GM04504 (cell line): Measurements from ENCODE around the gene C1orf56.

ENCODE experiments used
- DNase-seq: peaks from one replicate; pipeline ENCODE4 v3.0.0-alpha.2; 2012; ENCODE audit warnings: low read depth

The C1orf56 gene

DNA sequence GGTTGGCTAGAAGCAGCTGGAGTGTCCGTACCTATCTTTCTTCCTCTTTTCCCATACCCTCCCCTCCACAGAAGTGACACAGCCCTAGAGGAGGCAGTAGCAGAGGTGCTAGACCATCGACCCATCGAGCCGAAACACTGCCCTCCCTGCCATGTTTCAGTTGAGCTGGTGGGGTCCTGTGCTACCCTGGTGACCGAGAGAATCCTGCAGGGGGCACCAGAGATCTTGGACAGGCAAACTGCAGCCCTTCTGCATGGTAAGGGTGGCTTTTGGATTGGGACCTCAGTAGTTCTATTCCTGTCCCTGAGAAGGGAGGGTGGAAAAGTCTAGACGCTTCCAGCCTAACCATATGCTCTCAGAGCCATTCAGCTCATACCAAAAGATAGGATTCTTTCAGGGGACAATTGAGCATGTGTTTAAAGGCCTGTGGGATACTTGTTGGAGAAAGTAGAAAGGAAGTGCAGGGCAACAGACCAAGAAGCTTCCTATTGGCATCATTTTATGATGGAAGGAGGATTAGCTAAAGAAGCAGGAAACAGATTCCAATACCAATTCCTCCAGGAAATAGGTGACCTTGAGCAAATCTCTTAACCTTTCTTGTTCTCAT, 22.9 kb upstream of the C1orf56 start:
- DNase-seq = peak; percentile 38

GRCh38 chr1:151026460-151026859, 21.1 kb upstream of the C1orf56 start:
- no peak for DNase-seq

GRCh38 chr1:151032164-151032563, 15.4 kb upstream of the C1orf56 start:
- no peak for DNase-seq

- no peak for DNase-seq
These were observed 12.4 kb upstream of the C1orf56 start for GRCh38 chr1:151035167-151035566.

DNA sequence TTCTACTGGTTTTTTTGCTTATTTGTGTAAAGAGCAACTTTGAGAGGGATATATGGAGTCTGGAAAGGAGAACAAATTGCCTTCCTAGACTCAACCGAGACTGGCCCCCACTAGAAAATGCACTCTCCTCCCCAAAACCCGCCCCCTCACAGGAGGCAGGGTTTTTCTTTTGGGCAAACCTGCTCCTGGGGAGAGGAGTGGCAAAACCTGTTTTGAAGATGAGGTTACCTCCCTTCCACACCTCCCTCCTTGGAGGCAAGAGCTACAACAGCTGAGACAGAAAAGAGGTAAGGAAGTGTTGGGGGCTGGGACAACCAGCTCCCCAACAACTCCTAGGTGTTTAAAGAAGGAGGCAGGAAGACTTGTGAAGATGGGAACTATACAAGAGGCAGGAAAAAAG, 11.2 kb upstream of the C1orf56 start, which contains the start of gene BNIPL:
BNIPL (plus strand) TSS at position 231 of the 400 bp plus-strand sequence; CDS start at position 371, 140 bp downstream.
- DNase-seq = no peak

DNA sequence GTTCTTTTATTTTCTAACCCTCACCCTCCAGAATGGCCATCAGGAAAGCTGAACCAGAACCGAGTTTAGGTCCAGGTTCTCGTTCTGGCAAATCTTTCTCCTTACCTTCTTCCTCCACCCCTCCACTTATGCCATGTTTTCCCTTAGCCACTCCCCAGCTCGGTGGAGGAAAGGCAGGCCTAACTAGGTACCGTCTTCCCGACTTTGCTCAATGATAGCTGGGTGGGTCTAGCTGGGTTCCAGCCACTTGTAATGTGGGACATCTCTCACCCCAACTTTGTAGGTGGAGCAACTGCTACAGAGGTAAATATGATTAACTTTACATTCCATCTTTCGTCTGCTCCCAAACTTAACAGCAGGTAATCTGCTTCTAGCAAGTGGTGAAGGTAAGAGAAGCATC, 10.5 kb upstream of the C1orf56 start:
- DNase-seq = no peak

GRCh38 chr1:151039521-151039920, 8.0 kb upstream of the C1orf56 start:
- DNase-seq = no peak

GRCh38 chr1:151043163-151043562, 4.4 kb upstream of the C1orf56 start:
- DNase-seq = no peak

DNA sequence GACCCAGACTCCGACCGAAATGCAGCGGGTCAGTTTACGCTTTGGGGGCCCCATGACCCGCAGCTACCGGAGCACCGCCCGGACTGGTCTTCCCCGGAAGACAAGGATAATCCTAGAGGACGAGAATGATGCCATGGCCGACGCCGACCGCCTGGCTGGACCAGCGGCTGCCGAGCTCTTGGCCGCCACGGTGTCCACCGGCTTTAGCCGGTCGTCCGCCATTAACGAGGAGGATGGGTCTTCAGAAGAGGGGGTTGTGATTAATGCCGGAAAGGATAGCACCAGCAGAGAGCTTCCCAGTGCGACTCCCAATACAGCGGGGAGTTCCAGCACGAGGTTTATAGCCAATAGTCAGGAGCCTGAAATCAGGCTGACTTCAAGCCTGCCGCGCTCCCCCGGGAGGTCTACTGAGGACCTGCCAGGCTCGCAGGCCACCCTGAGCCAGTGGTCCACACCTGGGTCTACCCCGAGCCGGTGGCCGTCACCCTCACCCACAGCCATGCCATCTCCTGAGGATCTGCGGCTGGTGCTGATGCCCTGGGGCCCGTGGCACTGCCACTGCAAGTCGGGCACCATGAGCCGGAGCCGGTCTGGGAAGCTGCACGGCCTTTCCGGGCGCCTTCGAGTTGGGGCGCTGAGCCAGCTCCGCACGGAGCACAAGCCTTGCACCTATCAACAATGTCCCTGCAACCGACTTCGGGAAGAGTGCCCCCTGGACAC, 534 bp downstream of the C1orf56 start:
- peak; percentile 46 for DNase-seq

DNA sequence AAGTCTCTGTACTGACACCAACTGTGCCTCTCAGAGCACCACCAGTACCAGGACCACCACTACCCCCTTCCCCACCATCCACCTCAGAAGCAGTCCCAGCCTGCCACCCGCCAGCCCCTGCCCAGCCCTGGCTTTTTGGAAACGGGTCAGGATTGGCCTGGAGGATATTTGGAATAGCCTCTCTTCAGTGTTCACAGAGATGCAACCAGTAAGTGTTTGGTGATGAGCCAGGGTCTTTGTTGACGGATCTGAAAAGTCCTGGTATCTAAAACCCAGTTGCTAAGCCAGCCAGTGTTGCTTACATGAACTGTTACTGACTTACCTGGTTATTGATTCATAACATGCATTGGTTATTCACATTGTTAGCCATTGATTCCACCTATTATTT, 1.1 kb downstream of the C1orf56 start:
- no peak for DNase-seq

- DNase-seq = no peak
These were observed 1.9 kb downstream of the C1orf56 start for GRCh38 chr1:151049458-151049857.

- no peak for DNase-seq
These were observed 2.6 kb downstream of the C1orf56 start for GRCh38 chr1:151050051-151050688.

DNA sequence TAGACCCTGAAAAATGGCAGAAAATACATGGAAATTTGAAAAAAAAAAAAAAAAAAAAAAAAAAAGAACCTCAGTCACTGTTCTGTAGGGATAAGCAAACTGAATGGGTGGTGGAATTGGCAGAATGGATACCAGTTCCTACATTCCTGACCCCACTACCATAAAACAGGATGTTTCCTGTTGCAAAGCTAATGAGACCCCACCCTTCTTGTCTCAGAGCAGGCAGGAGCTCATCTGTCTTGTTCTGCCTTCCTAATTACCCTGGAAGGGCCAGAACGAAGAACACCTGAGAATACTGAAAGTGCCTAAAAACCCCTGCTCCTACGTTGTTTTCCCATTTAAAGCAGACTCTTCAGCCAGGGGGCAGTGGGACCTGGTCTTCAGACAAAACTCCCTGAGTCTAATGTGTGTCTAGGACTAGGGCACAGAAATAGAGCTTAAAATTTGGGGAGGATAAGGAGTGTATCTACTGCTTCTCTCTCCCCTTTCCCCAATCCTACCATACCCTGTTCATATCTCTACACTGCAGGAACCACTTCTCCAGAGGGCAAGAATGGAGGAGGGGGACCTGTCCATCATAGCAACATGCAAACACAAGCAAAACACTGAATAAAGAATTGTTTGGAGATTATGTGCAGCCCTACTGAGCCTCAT, 3.9 kb downstream of the C1orf56 start:
- no peak for DNase-seq

DNA sequence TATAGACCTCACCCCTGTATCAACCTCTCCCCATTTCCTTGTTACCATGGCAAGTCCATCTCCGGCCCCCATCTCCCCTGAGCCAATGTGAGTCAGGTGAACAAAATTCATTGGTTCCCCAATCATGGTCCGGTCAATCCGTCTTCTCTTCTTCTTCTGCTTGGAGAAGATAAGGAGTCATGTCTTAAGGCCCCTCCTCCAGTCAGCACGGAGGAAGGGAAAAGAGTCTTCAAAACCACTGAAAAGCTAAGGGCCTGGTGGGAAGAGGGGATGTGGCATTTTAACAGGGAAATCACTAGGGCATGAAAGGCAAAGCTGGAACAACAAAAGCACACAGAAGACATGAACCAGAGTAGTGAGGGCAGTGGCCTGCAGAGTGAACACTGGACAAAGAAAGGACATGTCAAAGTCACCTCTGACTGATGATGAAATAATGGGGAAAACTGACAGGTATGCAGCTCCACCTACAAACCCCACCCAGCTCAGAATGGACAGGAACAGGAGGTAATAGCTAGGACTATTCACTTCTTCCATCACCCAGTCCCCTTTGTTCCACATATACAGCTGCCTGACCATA, 7.5 kb downstream of the C1orf56 start:
- DNase-seq = no peak

DNA sequence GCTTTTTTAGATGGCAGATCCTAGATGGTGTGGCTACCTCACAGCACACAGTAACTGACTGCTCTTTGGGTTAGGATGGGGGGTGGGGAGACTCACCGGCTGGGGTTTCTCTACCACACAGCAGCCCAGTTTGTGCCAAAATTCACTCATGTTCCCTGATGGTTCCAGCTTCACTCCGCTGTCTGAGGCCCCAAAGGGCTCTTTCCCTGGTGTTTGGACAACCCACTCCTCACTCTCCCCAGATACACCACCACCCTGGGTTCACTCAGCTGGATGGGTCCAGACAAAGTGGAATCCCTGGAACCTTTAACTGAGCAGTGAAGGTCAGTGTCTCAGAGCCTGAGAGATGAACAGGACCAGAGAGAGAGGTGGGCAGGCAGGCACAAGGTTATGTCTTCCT, 8.0 kb downstream of the C1orf56 start:
- DNase-seq = no peak

DNA sequence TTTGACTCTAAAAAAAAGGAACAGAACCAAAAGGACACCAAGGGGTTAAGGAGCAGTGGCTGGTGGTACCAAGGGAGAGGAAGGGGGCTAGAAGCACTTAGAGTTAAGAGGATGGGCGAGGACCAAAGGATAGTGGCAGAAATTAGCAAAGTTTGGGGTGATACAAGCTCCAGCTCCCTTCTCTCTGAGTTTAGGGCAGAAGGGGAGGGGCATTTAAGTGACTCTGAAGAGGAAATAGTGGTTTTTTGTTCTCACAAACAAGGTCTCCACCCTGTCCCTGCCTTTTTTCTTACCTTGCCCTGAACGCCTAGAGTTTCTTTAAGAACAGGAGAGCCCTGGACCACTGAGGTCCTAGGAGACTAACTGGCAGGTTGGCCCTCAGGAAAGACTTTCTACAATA, 8.6 kb downstream of the C1orf56 start:
- no peak for DNase-seq

DNA sequence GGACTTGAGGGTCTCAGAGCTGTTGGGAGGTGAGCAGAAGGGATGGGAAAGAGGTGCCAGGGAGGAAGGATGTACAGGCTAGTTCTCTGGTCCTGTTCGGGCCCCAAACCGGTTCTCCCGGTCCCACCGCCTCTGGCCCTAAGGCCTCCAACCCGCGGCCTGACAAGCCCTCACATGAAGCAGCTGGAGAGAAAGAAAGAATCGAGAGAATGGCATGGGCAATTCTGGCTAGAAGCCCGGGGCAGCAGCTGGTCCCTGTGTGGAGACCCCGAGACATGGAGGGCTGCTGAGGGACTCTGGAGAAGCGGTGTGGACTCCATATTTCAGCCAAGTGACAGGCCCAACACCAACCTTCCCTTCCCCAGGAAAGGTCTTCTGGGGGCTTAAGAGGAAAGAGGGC, 11.1 kb downstream of the C1orf56 start:
- DNase-seq = no peak

DNA sequence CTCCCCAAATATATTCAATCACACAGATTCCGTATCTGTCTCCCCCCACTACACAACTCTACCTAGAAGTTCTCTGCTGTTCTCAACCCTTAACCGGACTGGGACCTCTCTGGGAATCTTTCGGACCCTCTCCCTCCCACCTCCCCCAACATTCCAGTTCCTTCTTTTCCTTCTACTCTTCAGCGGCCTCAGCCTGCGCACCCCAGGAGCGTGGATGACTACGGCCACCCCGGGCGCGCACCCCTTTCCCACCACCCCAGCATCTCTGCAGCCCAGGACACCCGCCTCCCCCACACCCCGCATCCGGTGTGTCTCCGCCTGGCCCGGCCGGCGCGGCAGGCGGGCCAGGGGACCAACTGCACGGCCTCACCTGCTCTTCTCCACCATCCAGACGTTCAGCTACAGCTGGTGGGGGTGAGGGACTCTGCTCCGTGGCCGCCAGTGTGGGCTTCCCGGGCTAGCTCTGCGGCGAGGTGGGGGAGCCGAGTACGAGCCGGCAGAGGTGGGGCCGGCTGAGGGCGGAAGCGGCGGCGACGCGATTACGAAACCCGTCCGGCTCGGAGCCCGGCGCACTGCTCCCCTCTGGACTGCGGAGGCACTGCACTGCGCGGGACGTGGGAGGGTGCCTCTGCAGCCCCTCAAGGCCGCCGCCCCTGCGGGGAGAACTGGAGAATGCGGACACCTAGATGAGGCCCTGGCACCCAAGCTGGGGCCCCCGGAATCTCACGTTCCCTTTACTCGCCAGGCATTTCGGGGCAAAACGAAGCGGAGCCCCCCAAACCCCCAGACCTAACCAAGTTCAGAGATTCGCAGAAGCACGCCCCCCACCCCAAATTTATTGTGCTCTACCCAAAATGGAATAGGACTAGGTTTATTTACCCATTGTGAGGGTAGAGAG, 11.8 kb downstream of the C1orf56 start, which contains the start of gene CDC42SE1:
CDC42SE1 (minus strand) TSS at position 514 of the 898 bp plus-strand sequence. CDS start 3,892 bp downstream, outside the sequence.
- DNase-seq = peak; percentile 52

GRCh38 chr1:151060007-151060656, 12.6 kb downstream of the C1orf56 start, which contains the start of gene MLLT11:
MLLT11 (plus strand) TSS chr1:151060397; CDS start chr1:151067225, 6,828 bp downstream.
- DNase-seq = peak; percentile 29

GRCh38 chr1:151060657-151061421, 13.3 kb downstream of the C1orf56 start:
- no peak for DNase-seq
